HG02885 (cell line): ENCODE results near the gene JMJD7.
"Not testable (repeated sequence)": the region's sequence is repeated elsewhere in the genome, so short reads cannot be mapped to it uniquely, and the experiment has no call there.

ENCODE experiments used
- ATAC-seq: cut with Tn5 transposase; IDR thresholded peaks from one replicate; pipeline ENCODE4 v1.9.1; 2021; ENCODE audit warnings: mild to moderate bottlenecking; ENCODE audit not compliant: unreplicated experiment, poor library complexity

Gene JMJD7

DNA sequence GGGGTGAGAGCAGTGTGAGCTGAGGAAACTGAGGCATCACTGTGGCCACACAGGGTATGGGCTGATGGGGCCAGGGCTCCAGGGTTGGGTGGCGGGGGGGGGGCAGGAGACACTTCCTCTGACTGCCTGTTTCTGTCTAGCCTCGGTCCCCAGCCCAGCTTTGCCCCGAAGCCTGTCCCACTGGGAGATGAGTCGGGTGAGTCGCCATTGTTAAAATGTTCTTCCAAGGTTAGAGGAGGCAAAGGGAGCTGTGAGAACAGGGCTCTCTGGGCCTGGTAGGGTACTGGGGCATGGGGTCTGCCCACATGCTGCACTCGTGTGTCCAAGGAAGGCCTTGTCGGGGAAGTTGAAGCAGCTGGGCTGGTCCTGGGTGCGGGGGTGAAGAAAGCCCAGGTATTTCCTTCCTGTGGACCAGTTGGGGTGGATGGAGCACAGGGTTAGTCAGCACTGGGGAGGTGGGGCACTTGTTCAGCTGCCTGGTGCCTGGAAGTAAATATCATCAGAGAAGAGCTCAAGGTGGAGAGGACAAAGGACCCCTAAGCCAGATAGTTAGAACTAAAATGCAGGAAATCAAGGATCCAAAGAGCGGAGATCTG is 8.3 kb upstream of the JMJD7 start:
- no peak for ATAC-seq

DNA sequence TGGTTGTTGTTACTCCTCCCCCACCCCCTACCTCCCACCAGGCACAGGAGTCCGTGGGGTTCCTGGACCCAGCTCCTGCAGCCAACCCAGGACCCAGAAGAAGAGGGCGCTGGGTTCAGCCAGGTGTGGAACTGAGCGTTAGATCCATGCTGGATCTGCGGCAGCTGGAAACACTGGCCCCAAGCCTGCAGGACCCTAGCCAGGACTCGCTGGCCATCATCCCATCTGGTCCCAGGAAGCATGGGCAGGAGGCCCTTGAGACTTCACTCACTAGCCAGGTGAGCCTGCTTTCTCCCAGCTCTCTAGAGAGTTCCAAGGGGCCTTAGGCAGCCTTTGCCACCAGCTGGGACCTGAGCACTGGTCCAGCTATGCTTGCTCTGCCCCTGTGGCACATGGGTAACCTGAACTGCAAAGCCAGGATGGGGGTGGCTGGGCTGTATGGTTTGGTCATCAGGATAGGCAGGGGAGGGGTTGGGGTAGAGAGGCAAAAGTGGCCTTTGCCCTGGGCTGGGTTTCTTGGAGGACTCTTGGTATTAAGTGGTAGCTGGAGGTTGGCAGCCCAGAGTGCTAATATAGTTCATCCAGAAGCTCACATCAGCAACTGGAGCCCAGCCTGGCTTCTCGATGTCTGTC is 7.0 kb upstream of the JMJD7 start:
- no peak for ATAC-seq

DNA sequence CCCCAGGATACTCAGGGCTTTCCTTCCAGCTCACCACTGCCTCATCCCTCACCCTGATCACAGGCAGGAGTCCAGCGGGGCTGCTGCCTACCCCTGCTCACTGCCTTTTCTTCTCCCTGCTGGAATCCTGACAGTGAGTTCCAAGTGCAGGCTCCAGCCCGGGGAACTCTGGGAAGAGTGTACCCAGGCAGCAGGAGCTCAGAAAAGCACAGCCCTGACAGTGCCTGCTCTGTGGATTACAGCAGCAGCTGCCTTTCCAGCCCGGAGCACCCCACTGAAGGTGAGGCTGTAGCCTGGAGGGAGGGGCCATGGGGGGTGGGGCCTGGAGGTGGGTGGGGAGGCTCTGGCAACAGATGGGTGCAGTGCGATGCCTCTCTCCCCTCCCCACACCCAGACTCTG is 6.1 kb upstream of the JMJD7 start:
- no peak for ATAC-seq

DNA sequence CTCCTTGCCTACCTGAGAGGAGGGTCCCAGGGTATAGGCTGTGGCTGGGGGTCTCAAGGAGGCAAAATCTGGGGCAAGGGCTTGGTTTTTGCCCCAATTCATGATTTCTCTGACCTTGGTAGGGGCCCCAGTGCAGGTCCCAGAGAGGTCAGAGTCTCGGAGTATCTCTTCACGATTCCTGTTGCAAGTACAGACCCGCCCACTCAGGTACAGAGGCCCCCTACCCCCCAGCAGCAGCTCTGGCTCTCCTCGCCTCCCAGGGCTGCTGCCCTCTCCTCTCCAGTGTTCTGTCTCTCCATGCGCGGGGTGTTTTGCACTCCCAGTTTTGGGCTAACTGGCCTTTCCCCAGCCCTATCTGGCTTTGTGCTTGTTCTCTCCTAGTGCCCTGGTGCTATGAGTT is 5.4 kb upstream of the JMJD7 start:
- ATAC-seq: no peak

DNA sequence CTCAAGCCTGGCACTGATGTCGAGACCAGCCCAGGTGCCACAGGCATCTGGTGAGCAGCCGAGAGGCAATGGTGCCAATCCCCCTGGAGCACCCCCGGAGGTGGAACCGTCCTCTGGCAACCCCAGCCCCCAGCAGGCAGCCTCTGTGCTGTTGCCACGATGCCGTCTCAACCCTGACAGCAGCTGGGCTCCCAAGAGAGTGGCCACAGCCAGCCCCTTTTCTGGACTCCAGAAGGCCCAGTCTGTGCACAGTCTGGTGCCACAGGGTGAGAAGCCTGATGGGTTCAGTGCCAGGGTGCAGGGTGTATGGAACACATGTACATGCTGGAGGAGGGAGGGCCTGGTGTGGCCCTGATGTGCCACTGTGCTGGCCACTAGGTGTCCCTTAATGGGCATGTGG is 4.9 kb upstream of the JMJD7 start:
- no peak for ATAC-seq

DNA sequence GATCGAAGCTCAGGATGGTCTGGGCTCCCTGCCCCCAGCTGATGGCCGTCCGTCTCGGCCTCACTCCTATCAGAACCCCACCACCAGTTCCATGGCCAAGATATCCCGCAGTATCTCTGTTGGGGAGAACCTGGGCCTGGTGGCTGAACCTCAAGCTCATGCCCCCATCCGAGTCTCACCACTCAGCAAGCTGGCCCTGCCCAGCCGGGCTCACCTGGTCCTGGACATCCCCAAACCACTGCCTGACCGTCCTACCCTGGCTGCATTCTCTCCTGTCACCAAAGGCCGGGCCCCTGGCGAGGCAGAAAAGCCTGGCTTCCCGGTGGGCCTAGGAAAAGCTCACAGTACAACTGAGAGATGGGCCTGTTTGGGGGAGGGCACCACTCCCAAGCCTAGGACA is 4.4 kb upstream of the JMJD7 start:
- ATAC-seq: no peak

DNA sequence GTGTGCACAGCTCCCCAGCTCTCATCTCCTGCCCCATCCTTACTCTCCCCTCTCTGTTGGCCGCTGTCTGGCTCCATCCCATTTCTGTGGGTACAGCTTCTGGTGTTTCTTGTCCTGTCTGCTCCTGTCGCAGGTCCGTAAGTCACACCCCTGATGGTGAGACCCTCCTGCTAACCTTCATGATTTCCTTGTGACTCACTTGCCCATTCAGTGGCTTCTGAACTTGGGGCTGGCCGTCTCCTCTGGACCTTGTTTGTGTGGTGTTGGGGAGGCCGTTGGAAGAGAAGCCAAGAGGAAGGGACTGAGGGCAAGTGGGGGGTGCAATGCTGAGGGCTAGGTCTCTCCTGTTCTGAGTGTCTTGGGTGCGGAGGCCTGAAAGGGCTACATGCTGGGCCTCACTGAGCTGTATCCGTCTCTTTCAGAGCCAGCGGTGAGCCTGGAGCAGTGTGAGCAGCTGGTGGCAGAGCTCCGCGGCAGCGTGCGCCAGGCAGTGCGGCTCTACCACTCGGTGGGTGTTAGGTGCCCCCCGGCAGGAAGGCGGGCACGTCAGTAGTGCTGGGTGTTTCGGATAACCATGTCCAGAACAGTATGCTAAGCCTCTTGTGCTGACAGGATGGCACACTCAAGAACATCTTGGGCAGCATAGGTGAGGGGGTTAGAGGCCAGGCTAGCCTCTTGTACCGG is 3.7 kb upstream of the JMJD7 start:
- ATAC-seq: no peak

DNA sequence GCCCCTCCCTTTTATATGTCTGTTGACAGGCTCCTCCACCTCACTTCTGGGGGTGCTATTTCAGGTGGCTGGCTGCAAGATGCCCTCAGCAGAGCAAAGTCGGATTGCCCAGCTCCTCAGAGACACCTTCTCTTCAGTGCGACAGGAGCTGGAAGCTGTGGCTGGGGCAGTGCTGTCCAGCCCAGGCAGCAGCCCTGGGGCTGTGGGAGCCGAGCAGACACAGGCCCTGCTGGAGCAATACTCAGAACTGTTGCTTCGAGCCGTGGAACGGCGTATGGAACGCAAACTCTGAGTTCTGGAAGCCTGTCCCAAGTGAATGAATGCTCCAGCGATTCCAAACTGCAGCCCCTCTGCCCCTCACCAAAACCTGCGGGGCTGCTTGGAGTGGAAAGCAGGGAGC is 2.7 kb upstream of the JMJD7 start:
- ATAC-seq: no peak

DNA sequence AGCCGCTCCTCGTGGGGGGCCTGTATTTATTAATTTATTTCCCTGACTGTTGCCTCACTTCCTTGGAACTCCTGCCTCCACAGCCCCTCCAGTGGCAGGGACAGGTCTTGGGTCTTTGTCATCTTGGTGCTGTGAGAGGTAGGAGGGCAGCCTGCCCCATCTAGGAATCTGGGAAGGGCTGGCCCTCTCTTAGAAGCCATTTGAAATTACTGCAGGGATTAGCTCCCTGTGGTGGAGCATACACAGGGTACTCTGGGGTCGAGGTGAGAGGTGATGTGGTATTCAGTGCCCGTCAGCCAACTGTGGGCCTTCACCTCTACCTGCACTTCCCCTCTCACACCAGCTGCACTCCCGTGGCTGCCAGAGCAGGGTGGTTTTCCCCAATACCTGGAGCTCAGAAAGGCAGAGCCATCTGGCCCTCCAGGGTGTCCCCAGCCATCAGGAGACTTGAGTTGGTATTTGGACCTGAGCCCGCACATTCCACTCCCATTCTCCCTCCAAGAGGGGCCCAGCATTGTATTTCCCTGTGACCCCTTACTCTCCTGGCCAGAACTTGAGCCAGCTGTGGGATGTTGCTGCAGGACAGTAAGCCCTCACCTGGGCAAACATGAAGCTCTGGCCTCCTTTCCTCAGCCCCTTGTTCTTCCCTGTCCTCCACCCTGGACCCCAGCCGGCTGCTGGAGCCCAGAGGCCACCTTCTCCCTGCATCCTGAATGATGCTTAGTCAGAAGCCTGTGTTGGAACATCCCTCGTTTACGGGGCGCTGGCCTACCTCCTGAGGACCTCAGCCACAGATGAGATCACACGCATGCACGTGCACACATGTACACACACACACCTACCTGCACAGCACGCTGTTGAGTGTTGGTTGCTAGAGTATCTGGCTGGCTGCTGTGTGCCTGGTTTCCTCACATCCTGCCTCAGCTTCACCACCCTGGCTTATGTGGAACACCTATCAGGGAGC is 2.0 kb upstream of the JMJD7 start:
- no peak for ATAC-seq

DNA sequence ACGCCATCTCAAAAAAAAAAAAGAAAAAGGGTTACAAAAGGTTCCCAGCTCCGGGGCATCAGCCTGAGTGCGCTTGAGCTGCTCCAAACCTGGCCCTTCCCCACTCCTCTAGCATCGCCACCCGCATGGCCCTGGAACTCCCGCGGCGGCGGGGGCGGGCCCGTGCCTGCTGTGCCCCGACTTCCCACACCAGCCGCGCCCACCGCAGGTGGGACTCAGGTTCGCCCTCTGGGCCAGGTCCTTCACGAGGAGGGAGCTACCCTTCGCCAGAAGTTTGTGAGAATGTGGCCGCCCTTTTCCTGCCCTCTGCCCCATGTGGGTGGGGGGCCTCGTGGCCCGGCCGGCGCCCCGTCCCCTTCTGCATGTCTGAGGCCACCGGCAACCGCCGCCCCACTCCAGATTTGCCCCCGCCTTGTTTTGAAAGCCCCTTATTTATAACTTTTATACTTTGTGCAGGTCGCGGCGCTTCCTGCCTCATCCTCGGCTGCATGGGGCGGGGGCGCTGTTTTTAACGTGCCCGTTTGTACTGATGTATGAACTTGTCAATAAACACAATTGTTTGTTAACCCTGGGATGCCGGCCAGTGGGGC is 507 bp upstream of the JMJD7 start:
- no peak for ATAC-seq

DNA sequence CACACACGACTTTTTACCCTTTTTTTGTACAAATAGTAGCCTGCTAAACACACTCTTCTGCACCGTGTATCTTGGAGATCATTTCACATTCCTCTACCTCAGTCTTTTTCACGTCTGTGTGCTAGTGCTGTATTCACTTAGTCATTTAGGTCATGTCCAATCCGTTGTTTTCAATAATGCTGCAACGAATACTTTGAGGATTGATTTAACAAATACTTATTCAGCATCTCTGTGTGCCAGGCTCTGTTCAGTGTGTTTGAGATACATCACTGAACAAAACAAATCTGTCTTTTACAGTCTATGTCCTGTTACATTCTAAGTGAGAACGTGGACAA is 882 bp downstream of the JMJD7 start:
- no peak for ATAC-seq

DNA sequence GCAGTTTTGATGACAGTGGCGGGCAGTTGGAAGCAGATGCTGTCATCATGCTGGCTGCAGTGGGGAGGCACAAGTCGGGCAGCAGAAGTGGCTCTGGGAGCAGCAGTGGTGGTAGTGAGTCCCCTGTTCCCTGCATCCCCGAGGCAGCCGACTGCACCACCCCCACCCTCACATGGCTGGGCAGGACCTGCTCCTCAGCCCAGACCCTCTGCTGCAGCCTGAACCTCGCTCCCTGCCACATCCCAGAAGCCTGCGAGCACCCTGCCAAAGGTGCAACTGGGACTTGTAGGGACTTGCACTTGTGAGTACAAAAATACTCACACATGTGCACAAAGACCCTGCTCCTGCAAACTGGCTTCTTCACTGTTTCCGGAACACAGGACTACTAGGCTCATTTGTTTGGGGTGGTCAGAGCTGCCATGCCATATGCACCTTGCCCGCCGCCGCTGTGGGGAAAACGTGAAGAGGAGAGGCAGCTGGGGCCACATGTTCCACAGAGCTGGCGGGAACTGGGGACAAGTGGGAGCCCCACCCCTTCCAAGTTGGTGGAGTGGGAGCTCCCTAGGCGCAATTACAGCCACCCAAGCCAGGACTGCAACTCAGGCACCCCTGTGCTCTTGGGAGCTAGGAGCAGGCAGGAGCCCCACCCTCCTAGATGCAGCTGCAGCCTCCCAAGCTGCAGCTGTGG is 2.2 kb downstream of the JMJD7 start:
- ATAC-seq: no peak

DNA sequence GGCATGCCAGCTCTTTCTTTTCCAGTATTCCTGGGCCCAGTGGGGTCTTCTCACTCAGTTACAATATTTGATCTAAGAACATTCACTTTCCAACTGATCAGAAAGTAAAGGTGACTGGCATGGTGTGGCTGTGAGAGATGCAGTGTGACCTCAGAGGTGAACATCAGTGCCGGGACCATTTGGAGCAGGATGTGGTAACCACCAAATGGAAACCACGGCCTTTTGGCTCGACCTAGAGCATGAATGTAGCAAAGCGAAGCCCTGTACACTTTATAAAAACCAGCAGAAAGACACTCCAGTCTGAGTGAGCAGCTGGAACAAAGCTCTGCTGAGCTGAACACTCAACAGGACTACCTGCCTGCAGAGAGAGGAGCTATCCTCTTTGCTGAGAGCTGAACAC is 3.4 kb downstream of the JMJD7 start:
- ATAC-seq: not testable (repeated sequence)

DNA sequence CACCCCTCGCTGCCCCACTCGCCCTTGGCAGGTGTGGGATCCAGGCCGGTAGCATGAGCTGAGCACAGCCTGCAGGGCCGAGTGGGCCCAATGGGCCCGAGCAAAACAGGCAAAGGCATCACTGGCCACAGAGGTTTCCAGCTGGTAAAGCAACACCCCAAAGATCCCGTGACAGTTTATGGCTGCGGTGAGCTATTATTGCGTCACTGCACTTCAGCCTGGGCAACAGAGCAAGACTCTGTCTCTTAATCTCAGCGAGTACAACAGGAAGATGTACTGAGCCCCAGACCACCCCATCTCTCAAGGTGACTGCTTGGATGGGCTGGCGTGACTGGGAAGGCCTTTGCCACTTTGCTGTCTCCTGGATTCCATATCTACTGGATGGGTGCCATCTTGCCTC is 4.3 kb downstream of the JMJD7 start:
- ATAC-seq: no peak

DNA sequence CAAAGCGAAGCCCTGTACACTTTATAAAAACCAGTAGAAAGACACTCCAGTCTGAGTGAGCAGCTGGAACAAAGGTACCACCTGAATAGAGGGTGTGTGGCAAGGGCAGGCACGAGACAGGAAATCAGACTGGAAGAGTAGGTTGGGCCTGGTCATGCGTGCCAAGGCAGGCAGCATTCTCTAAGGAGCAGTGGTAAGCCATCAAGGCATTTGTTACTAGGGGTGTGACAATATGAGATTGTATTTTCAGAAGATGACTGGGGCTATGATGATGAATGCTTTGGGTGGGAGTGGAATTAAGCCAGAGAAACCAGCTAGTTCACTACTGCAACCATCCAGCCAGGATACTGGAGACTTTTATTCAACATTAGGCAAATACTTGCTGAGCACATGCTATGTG is 5.0 kb downstream of the JMJD7 start:
- ATAC-seq: no peak

DNA sequence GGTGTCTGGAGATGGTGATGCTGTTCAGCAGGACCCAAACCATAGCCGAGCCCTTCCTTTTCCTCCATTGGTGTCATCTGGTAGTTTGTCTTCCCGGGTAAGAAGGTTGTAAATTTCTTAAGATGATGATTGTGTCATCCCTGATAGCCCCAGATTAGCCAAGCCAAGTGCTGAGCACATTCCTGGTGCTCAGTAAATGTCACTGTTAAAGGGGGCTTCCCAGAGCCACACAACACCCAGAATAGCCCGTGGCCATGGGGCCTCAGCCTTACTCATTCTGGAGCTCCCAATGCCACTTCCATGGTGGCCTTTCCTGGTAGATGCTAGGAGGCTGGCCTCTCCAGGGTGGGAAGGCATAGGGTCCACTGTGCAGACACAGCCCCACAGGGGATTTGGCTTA is 6.2 kb downstream of the JMJD7 start:
- ATAC-seq: no peak

DNA sequence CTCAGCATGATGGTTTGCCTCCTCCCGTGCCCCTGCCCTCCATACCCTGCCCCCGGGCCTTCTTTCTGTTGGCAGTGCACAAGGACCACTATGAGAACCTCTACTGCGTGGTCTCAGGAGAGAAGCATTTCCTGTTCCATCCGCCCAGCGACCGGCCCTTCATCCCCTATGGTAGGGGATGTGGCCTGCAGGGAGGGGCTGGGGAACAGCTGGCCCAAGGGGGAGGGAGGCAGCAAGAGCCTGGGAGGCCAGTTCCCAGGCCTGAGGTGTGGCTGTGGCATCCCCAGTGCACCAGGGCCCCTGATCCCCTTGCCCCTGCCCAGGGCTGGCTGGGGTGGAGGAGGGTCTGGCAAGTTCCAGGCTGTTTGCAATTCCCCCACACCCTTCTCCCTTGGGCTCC is 8.2 kb downstream of the JMJD7 start:
- no peak for ATAC-seq

DNA sequence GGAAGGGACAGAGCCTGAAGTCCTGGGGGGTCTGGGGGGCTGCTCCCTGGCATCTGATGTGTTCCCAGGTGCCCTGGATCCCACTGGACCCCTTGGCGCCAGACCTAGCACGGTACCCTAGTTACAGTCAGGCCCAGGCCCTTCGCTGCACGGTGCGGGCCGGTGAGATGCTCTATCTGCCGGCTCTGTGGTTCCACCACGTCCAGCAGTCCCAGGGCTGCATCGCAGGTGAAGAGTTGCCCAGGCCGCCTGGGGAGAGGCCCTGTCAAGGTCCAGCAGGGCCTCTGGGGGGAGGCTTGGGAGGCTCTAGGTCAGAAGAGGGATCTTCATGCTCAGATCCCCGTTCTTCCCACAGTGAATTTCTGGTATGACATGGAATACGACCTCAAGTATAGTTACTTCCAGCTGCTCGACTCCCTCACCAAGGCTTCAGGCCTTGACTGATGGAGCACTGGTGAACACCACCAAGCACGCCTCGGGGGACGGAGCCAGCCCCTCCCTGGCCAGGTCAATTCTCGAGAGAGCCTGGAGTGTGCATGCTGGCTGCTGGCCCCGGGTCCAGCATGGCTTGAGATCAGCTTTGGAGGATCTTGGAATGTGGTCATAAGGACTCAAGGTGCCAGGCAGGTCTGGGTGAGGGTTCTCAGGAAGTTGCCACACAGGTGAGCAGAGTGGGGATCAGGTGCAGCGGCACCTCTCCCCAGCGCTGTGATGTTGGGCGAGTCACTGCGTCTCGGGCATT is 9.0 kb downstream of the JMJD7 start:
- ATAC-seq: no peak

DNA sequence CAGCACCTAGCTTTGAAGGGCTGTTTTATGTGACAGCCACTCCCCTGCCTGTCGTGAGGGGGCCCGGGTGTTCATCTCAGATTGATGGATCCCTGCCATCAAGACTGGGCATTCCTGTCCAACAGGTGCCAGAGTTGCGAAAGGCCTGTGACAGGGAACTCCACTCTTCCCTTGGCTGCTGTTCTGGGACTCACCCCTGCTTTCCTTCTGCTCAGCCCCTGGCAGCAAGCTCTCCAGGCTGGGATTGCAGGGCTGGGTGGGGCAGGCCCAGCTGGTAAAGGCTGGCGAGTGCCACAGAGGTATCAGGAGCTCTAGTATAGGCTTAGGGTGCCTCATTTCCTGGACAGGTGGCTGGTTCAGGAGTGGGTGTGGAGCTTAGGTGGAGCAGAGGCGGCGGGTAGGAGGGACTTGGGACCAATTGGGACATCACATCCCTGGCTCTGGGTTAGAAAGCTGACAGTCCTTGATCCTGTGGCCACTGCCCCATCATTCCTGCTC is 10.6 kb downstream of the JMJD7 start, which contains the start of gene PLA2G4B:
Gene PLA2G4B (plus strand): TSS at position 448 of the 498 bp plus-strand sequence. CDS start 67 bp downstream, outside the sequence.
- no peak for ATAC-seq
